Measurements from ENCODE around the gene DNAJC3.

Gene DNAJC3

DNA sequence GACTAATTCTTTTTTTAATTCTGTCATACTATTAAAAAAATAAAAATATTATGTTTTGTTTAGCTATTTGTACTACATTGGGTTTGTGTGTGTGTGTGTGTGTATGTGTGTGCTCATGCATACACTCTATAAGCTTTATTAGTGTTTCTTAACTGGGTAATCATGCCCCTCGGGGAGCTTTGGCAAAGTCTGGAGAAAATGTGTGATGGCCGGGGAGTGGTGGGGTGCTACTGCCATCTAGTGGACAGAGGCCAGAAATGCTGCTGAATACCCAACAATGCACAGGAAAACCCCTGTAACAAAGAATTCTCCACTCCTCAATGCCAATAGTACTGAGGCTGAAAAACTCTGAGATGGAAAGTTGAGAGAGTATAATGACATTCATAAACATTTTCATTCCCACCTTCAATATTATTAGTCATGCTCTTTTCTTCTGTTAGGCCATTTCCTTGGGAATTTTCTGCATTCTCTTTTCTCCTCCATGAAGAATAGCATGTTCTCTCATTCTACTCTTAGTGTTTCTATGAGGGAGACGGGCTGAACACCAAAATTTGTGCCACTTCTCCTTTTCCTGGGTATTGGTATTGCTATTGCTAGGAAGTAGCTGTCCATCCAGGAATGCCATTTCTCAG is 157.3 kb downstream of the DNAJC3 start:
- Histone ChIP-seq H3K4me1 (ENCODE audit: control insufficient read depth, low read length) (no peaks in the 10 kb centered on the region), H4K20me1 (ENCODE audit: control insufficient read depth, insufficient read depth, low read depth, low read length) (no peaks in the 10 kb centered on the region), H3K9me3 (ENCODE audit: control insufficient read depth, insufficient read depth, low read length) (no peaks in the 10 kb centered on the region), H3F3A (ENCODE audit: control insufficient read depth, insufficient read depth) (no peaks in the 10 kb centered on the region), H3K4me3 (ENCODE audit: low read length) (no peak overlapping the region), H3K9me2 (replicated peaks; ENCODE audit: control insufficient read depth, low read length) (no peaks in the 10 kb centered on the region), H3K4me2 (ENCODE audit: low read length) (no peak overlapping the region), H3K27ac (ENCODE audit: low read depth, low read length) (no peak overlapping the region), H3K36me3 (ENCODE audit: control insufficient read depth, low read length) (no peaks in the 10 kb centered on the region; the same call in 1 of the 2 replicates), H3K79me2 (ENCODE audit: control insufficient read depth, low read length) (no peaks in the 10 kb centered on the region), H3K27me3 (ENCODE audit: control insufficient read depth, low read length) (no peaks in the 10 kb centered on the region)
- TF ChIP-seq, protein P1, sequence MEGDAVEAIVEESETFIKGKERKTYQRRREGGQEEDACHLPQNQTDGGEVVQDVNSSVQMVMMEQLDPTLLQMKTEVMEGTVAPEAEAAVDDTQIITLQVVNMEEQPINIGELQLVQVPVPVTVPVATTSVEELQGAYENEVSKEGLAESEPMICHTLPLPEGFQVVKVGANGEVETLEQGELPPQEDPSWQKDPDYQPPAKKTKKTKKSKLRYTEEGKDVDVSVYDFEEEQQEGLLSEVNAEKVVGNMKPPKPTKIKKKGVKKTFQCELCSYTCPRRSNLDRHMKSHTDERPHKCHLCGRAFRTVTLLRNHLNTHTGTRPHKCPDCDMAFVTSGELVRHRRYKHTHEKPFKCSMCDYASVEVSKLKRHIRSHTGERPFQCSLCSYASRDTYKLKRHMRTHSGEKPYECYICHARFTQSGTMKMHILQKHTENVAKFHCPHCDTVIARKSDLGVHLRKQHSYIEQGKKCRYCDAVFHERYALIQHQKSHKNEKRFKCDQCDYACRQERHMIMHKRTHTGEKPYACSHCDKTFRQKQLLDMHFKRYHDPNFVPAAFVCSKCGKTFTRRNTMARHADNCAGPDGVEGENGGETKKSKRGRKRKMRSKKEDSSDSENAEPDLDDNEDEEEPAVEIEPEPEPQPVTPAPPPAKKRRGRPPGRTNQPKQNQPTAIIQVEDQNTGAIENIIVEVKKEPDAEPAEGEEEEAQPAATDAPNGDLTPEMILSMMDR (IDR thresholded peaks at IDR 0.05; ENCODE audit: low read depth, low read length, poor library complexity, severe bottlenecking) = peak; percentile 85
- no peak for TF ChIP-seq EZH2phosphoT487 (IDR thresholded peaks at IDR 0.05; ENCODE audit: borderline replicate concordance, low read length)

DNA sequence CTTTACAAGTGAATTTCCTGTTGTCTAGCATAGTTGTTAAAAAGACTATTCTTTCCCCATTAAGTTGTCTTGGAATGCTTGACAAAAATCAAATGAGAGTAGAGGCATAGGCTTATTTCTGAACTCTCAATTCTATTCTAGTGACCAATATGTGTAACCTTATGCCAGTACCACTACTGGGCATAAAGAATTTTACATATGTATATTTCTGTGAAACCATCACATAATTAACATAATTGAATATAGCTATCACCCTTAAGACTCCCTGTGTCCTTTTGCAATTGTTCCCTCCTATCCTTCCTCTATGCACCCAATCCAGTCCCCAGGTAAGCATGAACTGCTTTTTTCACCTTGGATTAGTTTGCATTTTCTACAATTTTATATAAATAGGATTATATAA is 165.0 kb downstream of the DNAJC3 start:
- no peaks in the 10 kb centered on the region for H3K79me2 ChIP-seq (ENCODE audit: control insufficient read depth, low read length)
- H3K4me2 ChIP-seq (ENCODE audit: low read length) = no peak overlapping the region
- H3K9me2 ChIP-seq (replicated peaks; ENCODE audit: control insufficient read depth, low read length) = no peaks in the 10 kb centered on the region
- no peaks in the 10 kb centered on the region for H3F3A ChIP-seq (ENCODE audit: control insufficient read depth, insufficient read depth)
- H3K36me3 ChIP-seq (ENCODE audit: control insufficient read depth, low read length) = no peaks in the 10 kb centered on the region
- no peaks in the 10 kb centered on the region for H4K20me1 ChIP-seq (ENCODE audit: control insufficient read depth, insufficient read depth, low read depth, low read length)
- no peaks in the 10 kb centered on the region for H3K9me3 ChIP-seq (ENCODE audit: control insufficient read depth, insufficient read depth, low read length)
- no peak overlapping the region for H3K27ac ChIP-seq (ENCODE audit: low read depth, low read length)
- no peaks in the 10 kb centered on the region for H3K27me3 ChIP-seq (ENCODE audit: control insufficient read depth, low read length)
- no peaks in the 10 kb centered on the region for H3K4me1 ChIP-seq (ENCODE audit: control insufficient read depth, low read length)
- H3K4me3 ChIP-seq (ENCODE audit: low read length) = no peak overlapping the region
- no peak for TF ChIP-seq EZH2phosphoT487 (IDR thresholded peaks at IDR 0.05; ENCODE audit: borderline replicate concordance, low read length)
- TF ChIP-seq, protein P1 (IDR thresholded peaks at IDR 0.05; ENCODE audit: low read depth, low read length, poor library complexity, severe bottlenecking) = no peak

DNA sequence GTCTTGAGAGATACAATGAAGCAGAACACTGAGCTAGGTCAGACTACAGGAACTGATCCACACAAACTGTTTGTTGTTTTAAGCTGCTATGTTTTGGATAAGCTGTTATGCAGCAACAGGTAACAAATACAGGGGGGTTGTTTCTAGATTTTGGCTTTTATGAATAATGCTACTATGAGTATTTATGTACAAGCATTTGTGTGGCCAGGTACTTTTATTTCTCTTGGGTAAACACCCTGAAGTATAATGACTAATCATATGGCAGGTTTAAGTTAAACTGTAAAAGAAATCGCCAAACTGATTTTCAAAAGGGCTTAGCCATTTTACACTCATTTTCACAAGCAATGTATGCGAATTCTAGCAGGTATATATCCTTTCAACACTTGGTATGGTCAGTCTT is 166.0 kb downstream of the DNAJC3 start:
- Histone ChIP-seq H3K9me2 (replicated peaks; ENCODE audit: control insufficient read depth, low read length) (no peaks in the 10 kb centered on the region), H3K4me2 (ENCODE audit: low read length) (no peak overlapping the region), H3K27ac (ENCODE audit: low read depth, low read length) (no peak overlapping the region)

More for the DNA sequence above, 166.0 kb downstream of the DNAJC3 start:
- Histone ChIP-seq H3K79me2 (ENCODE audit: control insufficient read depth, low read length) (no peaks in the 10 kb centered on the region), H3K36me3 (ENCODE audit: control insufficient read depth, low read length) (no peaks in the 10 kb centered on the region), H4K20me1 (ENCODE audit: control insufficient read depth, insufficient read depth, low read depth, low read length) (no peaks in the 10 kb centered on the region), H3K4me1 (ENCODE audit: control insufficient read depth, low read length) (no peaks in the 10 kb centered on the region), H3K27me3 (ENCODE audit: control insufficient read depth, low read length) (no peaks in the 10 kb centered on the region), H3K9me3 (ENCODE audit: control insufficient read depth, insufficient read depth, low read length) (no peaks in the 10 kb centered on the region), H3K4me3 (ENCODE audit: low read length) (no peak overlapping the region), H3F3A (ENCODE audit: control insufficient read depth, insufficient read depth) (no peaks in the 10 kb centered on the region)
- TF ChIP-seq EZH2phosphoT487 (IDR thresholded peaks at IDR 0.05; ENCODE audit: borderline replicate concordance, low read length) = no peak
- TF ChIP-seq, protein P1 (IDR thresholded peaks at IDR 0.05; ENCODE audit: low read depth, low read length, poor library complexity, severe bottlenecking) = no peak

Data from DOHH2 (cell line).